Hematopoietic multipotent progenitor cell treated with erythropoietin and hydrocortisone succinate and interleukin-3 and kit ligand, for 6 days (in vitro differentiated cells): ENCODE measurements around the gene UGT2A2.
A peak's percentile ranks its signal among the peaks of the same experiment; 100 is the strongest.

Experiments used
- DNase-seq: peaks from one replicate; pipeline ENCODE4 v3.0.0-alpha.2; 2015

UGT2A2 gene

DNA sequence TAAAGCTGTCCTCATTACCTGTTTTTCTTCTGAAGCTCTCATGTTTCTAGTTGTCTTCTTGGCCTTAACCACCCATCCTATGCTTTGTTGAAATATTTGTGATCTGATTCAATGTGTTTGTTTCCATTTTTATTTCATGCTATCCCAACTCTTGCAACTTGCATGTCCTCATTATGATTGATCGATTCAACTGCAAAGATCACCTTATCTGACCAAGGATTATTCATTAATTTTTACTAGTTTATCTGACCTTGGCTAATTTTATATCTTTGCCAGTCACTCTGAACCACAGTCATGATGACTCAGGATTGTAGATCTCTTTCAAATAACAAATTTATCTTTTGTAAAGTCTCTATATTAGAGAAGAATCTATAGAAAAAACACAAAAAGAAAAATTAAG lies 70.7 kb downstream of the UGT2A2 start:
- DNase-seq = no peak

- DNase-seq = no peak
These were observed 76.0 kb downstream of the UGT2A2 start for GRCh38 chr4:69563424-69563823.

GRCh38 chr4:69549651-69550050 lies 89.8 kb downstream of the UGT2A2 start:
- DNase-seq = no peak

DNA sequence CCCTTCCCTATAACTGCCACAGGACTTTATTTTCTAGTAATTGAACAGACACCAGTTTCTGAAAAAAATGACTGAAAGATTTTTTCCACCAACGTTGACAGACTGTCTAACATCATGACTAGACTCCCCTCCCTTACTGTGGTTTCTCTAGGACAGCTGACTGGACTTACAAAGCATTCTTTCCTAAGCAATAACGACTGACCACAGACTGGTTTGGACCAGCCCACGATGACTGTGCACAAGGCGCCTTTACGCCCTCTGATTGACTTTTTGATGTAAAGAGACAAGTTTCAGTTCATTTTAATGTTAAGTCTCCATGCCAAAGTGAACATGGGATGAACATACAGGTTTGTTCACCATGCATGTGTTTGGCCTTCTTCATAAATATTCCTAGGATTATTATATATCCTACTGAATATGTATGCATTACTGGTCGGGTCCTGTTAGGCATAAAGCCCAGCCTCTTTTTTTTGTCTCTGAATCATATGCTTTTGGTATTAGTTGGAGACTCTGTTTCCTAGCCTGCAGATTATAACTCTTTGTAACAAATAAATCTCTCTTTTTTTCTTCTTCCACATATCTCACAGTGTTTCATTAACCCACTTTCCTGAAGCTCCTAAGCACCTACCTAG lies 93.2 kb downstream of the UGT2A2 start:
- DNase-seq = peak; percentile 47
